ENCODE measurements around the gene NEURL1B.
A peak's percentile ranks its signal among the peaks of the same experiment; 100 is the strongest.

NEURL1B gene

DNA sequence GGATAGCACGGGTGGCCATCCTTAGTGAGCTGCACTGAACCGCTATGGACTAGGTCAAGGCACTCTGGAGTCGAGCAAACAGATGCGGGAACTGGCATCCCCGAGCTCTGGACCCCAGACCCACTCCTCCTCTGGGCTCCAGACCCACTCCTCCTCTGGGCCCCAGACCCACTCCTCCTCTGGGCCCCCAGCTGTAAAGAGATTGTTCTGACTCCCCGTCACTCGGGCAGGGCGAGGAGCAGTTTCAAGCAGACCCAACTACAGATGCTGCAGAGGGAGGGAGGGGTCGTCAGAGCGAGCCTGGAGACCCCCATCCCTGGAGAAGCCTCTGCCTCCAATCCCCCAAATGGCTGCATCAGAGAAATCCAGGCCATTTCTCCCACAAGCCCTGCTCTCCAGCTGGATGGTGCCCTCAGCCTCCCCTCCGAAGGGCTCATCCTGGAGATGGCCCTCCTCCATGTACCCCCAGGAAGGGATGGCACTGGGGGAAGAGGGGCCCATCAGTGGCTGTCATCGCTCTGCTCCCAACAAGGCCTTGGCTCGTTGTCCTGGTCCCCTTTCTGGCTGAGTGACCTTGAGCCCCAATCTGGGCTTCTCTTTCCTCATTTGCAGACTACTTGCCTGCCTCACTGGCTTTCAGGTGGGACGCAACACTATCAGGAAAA lies 91.3 kb downstream of the NEURL1B start:
- DNase-seq (ENCODE audit: low spot score): no peak

DNA sequence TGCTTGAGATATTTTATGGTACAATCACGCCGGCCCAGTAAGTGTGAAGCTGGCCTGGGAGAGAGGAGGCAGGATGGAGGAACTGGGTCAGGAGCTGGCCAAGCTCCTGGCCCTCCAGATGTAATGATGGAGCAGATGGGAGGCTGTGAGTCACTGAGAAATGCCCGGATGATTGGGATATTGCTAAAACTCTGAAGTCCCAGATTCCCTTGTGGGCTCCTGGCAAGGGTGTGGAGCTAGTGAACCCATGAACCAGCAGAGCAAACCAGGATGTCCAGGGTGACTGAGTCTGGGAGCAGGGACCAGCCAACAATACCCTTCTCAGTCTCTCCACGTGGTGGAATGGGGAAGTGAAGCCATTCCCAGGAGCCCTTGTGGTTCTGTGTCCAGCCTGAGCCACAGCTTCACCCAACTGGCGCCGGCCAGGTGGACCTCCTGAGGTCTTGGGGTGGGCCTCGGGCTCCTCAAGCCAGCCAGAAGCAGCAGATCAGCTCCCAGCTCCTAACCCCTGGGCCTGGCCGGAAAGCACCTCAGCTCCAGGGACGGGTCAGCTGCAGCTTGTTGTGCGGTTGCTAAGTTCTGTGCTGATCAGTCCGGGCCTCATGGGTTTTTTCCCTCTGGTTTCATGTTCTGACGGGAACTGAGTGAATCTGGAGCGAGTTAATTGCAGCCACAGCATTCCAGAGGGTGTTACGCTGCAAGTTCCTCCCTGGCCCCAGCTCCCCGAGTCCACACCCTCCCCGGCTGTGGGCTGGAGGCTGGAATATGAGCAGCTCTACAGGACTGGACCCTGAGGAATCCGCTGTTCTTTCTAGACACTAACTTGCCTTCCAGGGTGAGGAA lies 92.3 kb downstream of the NEURL1B start:
- DNase-seq (ENCODE audit: low spot score): peak; percentile 49

DNA sequence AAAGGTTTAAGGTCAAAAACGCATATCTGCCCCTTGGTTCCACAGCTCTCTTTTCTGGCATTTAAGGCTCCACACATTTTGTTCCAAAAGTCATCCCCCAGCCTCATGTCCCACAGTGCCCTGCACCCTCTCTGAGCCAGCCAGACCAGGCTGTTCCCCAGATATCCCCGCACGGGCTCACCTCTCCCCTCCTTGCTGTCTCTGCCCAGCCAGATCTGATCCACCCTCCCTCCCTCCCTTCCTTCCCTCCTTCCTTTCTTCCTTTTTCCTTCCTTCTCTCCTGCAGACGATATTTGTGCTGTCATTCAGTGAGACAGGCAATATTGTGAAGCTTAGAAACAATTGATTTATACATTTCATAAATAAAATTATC lies 92.9 kb downstream of the NEURL1B start:
- DNase-seq (ENCODE audit: low spot score): no peak

DNA sequence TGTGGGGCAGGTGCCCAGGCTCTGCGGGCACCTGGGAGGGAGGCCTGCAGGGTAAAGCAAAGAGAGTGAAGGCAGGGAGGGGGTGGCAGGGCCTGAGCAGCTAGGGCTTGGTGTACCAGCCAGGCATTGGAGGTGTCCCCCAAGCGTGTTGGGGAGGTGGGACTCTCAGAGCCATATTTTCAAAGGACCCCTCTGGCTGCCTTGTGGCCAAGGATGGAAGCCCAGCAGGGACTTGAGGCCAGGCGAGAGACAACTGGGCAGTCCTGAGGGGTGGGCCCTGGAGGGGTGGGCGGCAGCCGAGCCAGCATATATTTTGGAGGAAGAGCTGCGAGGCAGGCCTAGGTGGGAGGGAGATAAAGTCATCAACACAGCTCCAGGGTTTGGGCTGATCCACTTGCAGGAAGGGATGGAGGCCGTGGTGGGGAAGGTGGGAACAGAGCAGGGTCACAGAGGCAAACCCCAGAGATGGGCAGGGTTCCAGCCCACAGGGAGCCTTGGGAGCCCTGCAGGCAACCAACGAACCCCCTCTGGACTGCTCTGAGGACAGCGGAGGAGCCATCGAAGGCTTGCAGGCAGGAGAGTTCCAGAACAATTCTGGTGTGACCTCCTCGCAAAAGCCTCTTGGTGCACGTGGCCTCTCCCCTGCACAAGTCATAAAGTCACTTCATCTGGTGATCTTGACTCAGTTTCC lies 94.2 kb downstream of the NEURL1B start:
- no peak for DNase-seq (ENCODE audit: low spot score)

DNA sequence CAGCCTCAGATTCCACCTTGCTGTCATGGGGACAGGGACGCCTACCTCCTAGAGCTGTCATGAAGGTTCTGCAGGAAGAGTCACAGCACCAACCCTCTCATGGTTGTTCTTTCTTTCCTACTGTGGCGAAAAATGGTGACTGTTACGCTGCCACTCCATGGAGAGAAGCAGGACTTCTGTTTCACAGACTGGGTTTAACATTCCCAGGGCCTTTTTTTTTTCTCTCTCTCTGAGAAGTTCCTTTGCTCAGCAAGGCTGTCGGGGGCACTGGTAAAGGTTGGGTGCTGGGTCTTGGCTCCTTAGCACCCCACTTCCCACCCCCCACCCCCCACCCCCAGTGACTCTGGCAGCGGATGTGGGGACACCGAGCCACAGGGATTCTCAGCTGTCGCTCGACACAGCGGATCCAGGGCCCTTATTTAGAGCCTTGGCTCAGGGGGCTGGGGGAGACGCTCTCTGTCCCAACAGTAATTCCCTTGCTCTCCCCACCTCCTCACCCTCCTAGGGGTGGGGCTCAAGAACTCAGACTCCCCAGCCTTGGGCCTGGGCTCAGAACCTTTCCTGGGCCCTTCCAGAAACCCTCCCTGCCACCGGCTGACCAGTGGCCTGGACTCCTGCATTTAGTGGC lies 95.6 kb downstream of the NEURL1B start:
- no peak for DNase-seq (ENCODE audit: low spot score)

DNA sequence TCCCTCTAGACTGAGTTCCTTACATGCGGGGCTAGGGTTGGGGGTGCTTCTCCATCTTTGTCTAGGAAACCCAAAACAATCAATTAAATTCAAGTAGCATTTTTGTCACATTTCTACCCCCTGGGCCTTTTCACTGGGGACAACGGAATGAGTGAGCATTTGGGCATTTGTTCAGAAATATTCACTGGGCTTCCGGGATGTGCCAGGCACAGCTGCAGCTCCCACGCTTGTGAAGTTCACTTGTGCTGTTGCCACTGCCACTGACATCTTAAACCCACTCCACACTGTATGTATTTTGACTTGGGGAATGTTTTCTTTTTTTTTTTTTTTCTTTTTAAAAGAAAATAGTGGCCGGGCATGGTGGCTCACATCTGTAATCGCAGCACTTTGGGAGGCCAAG lies 98.3 kb downstream of the NEURL1B start:
- DNase-seq (ENCODE audit: low spot score): no peak

DNA sequence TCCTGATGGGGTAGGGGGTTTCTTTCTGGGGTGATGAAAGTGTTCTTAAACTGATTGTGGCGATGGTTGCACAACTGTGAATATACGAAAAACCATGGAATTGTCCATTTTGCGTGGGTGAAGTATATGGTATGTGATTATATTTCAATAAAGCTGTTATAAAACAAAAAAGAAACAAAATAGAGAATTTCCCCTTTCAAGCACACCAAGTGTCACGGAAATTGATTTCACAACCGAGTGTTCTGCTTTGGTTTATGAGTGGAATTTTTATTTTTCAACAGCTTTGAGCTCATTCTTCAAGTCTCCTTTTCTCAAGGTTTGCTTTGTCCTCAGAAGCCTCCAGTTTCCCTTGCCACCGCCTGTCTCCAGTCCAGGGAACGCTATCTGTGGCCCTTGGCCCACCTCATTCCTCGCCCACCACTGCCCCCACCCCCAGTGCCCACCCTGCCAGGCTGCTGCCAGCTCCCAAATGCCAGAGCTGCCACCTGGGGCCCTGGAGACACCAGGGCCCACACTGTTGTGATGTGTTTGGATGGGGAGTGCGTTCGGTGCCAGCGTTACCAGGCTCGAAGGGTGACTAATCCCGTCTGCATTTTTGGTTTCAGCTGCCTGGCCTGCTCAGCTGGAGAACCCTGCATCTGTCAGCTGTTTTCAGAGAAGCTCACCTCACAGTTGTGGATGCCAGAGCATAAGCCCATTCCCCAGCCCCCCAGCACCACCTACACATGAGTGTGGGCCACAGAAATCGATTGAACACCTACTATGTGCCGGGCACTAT lies 99.6 kb downstream of the NEURL1B start:
- DNase-seq (ENCODE audit: low spot score): no peak

All from HuH-7 (cell line).